Subcutaneous adipose tissue (tissue), 4 donors: ENCODE measurements around the gene UBFD1. TPM values are rescaled to one million over a fixed set of nuclear protein-coding genes. Genes with fewer than 3 reads are reported as not detected.

Experiments used
- total RNA-seq, 4 donors: library from RNA; depleted of rRNA; stranded (reverse); fragments of >200 nt; gene quantifications; one replicate each; pipeline ENCODE4 v1.1.0, GENCODE V29; 2016
- TF ChIP-seq, protein P1 (sequence below): fragments of 450-650 bp; IDR thresholded peaks from one replicate; pipeline ENCODE4 v1.5.1; 2016; ENCODE audit warnings: low read depth, mild to moderate bottlenecking, control low read depth, antibody characterized with exemption, moderate library complexity

The UBFD1 gene
- total RNA-seq, 4 donors from 2014 or later = 33.1 to 95.1 (median 58.7) TPM

GRCh38 chr16:23530062-23530461, 27.5 kb upstream of the UBFD1 start:
- TF ChIP-seq, protein P1, sequence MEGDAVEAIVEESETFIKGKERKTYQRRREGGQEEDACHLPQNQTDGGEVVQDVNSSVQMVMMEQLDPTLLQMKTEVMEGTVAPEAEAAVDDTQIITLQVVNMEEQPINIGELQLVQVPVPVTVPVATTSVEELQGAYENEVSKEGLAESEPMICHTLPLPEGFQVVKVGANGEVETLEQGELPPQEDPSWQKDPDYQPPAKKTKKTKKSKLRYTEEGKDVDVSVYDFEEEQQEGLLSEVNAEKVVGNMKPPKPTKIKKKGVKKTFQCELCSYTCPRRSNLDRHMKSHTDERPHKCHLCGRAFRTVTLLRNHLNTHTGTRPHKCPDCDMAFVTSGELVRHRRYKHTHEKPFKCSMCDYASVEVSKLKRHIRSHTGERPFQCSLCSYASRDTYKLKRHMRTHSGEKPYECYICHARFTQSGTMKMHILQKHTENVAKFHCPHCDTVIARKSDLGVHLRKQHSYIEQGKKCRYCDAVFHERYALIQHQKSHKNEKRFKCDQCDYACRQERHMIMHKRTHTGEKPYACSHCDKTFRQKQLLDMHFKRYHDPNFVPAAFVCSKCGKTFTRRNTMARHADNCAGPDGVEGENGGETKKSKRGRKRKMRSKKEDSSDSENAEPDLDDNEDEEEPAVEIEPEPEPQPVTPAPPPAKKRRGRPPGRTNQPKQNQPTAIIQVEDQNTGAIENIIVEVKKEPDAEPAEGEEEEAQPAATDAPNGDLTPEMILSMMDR = no peak

GRCh38 chr16:23532448-23532847, 25.1 kb upstream of the UBFD1 start:
- TF ChIP-seq, protein P1 = no peak

GRCh38 chr16:23534868-23535860, 22.4 kb upstream of the UBFD1 start:
- TF ChIP-seq, protein P1 = no peak

DNA sequence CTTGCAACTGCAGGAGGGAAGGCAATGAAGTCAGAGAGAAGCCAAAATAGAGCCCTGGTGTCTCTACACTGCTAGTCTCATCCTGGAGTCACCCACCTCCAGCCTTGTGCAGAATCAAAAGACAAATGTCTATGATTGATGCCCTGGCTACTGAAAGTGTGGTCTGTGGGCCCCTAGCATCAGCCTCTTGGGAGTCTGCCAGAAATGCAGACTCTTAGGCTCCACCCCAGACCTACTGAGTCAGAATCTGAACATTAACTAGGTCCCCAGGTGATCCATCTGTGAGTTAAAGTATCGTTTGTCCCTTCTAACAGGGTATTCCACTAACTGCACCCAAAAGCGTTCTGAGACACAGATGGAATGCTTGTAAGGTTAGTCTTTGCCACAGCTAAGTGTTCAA, 21.6 kb upstream of the UBFD1 start:
- TF ChIP-seq, protein P1 = no peak

- TF ChIP-seq, protein P1 = no peak
Measured at GRCh38 chr16:23537390-23537789, 20.1 kb upstream of the UBFD1 start.

DNA sequence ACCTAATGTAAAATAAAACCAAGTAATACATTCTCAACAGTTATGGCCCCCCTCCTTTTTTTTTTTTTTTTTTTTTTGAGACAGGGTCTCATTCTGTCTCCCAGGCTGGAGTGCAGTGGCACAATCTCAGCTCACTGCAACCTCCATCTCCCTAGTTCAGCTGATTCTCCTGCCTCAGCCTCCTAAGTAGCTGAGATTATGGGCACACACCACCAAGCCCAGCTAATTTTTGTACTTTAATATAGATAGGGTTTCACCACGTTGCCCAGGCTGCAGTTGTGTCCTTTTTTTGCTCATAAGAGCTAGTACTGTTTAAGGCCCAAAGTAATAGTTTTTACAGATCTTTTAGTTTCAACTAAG, 18.6 kb upstream of the UBFD1 start:
- TF ChIP-seq, protein P1 = no peak

DNA sequence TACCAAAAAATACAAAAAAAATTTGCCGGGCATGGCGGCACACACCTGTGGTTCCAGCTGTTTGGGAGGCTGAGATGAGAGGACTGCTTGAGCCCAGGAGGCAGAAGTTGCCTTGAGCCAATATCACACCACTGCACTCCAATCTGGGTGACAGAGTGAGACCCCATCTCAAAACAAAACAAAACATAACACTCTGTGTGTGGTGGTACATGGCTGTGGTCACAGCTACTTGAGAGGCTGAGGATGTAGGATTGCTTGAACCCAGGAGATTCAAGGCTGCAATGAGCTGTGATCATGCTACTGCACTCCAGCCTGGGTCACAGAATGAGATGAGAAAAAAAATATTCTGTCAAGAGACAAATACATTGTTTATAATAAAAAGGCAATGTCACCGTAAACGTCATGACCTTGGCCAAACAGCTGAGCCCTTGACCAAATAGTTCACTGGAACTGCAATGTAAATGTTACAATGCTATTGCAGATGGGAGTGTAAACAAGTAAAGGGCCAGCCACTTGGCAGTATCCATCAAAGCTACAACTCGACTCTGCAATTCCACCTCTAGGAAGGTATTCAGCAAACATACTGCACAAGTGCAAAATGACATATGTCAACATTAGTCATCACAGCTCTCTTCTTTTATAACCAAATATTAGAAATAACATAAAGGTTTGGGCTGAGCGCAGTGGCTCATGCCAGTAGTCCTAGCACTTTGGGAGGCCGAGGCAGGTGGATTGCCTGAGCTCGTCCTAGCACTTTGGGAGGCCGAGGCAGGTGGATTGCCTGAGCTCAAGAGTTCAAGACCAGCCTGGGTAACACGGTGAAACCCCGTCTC, 17.3 kb upstream of the UBFD1 start:
- TF ChIP-seq, protein P1 = no peak
